ENCODE measurements around the gene ZNF618.
A peak's percentile ranks its signal among the peaks of the same experiment; 100 is the strongest.
"Not testable (repeated sequence)": the region's sequence is repeated elsewhere in the genome, so short reads cannot be mapped to it uniquely, and the experiment has no call there.

The ZNF618 gene

GRCh38 chr9:114027863-114028465 lies 151.9 kb downstream of the ZNF618 start:
- Histone ChIP-seq H3K4me3 (no peak overlapping the region), H3K27ac (no peak overlapping the region)

- H3K4me3 ChIP-seq = no peak overlapping the region
Measured at GRCh38 chr9:114028646-114029045, 152.5 kb downstream of the ZNF618 start.

GRCh38 chr9:114029311-114030170 lies 153.4 kb downstream of the ZNF618 start:
- Histone ChIP-seq H3K27ac (no peak overlapping the region), H3K4me3 (no peak overlapping the region)

More at GRCh38 chr9:114028646-114029045, 152.5 kb downstream of the ZNF618 start:
- H3K27ac ChIP-seq = no peak overlapping the region

- Histone ChIP-seq H3K27ac (no peak overlapping the region), H3K4me3 (no peak overlapping the region)
Measured at GRCh38 chr9:114030364-114030763, 154.3 kb downstream of the ZNF618 start.

GRCh38 chr9:114031037-114031630 lies 155.0 kb downstream of the ZNF618 start:
- H3K27ac ChIP-seq = no peak overlapping the region
- H3K4me3 ChIP-seq = no peak overlapping the region

GRCh38 chr9:114031948-114032840 lies 156.1 kb downstream of the ZNF618 start:
- Histone ChIP-seq H3K4me3 (no peak overlapping the region), H3K27ac (peak overlapping the region in 1 of 21 experiments; percentile 39)

GRCh38 chr9:114033397-114034103 lies 157.4 kb downstream of the ZNF618 start:
- no peak overlapping the region for H3K4me3 ChIP-seq
- H3K27ac ChIP-seq = no peak overlapping the region

- no peak overlapping the region for H3K4me3 ChIP-seq
- no peak overlapping the region for H3K27ac ChIP-seq
Measured at GRCh38 chr9:114034196-114034595, 158.1 kb downstream of the ZNF618 start.

- H3K4me3 ChIP-seq = no peak overlapping the region
- no peak overlapping the region for H3K27ac ChIP-seq
Measured at GRCh38 chr9:114034661-114035062, 158.6 kb downstream of the ZNF618 start.

- Histone ChIP-seq H3K4me3 (no peak overlapping the region), H3K27ac (no peak overlapping the region)
Measured at GRCh38 chr9:114035221-114035844, 159.2 kb downstream of the ZNF618 start.

- Histone ChIP-seq H3K4me3 (no peak overlapping the region), H3K27ac (no peak overlapping the region)
Measured at GRCh38 chr9:114035845-114036801, 160.0 kb downstream of the ZNF618 start.

GRCh38 chr9:114037249-114037648 lies 161.1 kb downstream of the ZNF618 start:
- Histone ChIP-seq H3K4me3 (no peak overlapping the region), H3K27ac (no peak overlapping the region)

- no peak overlapping the region for H3K4me3 ChIP-seq
Measured at GRCh38 chr9:114037961-114038723, 162.0 kb downstream of the ZNF618 start.

GRCh38 chr9:114038724-114039313 lies 162.7 kb downstream of the ZNF618 start:
- H3K27ac ChIP-seq = no peak overlapping the region
- no peak overlapping the region for H3K4me3 ChIP-seq

More at GRCh38 chr9:114037961-114038723, 162.0 kb downstream of the ZNF618 start:
- H3K27ac ChIP-seq = peak overlapping the region in 1 of 21 experiments; percentile 31

GRCh38 chr9:114039484-114039883 lies 163.4 kb downstream of the ZNF618 start:
- no peak overlapping the region for H3K4me3 ChIP-seq
- no peak overlapping the region for H3K27ac ChIP-seq

- H3K27ac ChIP-seq, H3K4me3 ChIP-seq: not testable (repeated sequence)
Measured at GRCh38 chr9:114043660-114044059, 167.6 kb downstream of the ZNF618 start.

Data from skin epidermis (tissue), 12 donors.